Activated naive CD8-positive, alpha-beta T cell treated with anti-CD3 and anti-CD28 coated beads, Interleukin-2, amount 50 U/mL, for 24 hours (primary cell): Measurements from ENCODE around the gene TSSK2.
A peak's percentile ranks its signal among the peaks of the same experiment; 100 is the strongest.
"Not testable (repeated sequence)": the region's sequence is repeated elsewhere in the genome, so short reads cannot be mapped to it uniquely, and the experiment has no call there.

Experiments used
- ATAC-seq: fragments of 150-1000 bp; cut with Tn5 transposase; one replicate; pipeline ENCODE4 v1.10.0; 2021
- DNase-seq: peaks from one replicate; pipeline ENCODE4 v3.0.0; 2021
- H3K27ac Mint-ChIP-seq: one replicate; pipeline ENCODE4 v1.8.0; 2021; ENCODE audit warnings: mild to moderate bottlenecking, mixed read lengths
- H3K27me3 Mint-ChIP-seq: one replicate; pipeline ENCODE4 v1.8.0; 2021; ENCODE audit warnings: mixed read lengths
- H3K36me3 Mint-ChIP-seq: one replicate; pipeline ENCODE4 v1.8.0; 2021; ENCODE audit warnings: low read depth, mixed read lengths
- H3K4me1 Mint-ChIP-seq: one replicate; pipeline ENCODE4 v1.8.0; 2021; ENCODE audit warnings: mixed read lengths
- H3K4me3 Mint-ChIP-seq: one replicate; pipeline ENCODE4 v1.8.0; 2021; ENCODE audit warnings: mild to moderate bottlenecking, moderate library complexity, mixed read lengths
- H3K9me3 Mint-ChIP-seq: one replicate; pipeline ENCODE4 v1.8.0; 2021; ENCODE audit warnings: mixed read lengths

Gene TSSK2

DNA sequence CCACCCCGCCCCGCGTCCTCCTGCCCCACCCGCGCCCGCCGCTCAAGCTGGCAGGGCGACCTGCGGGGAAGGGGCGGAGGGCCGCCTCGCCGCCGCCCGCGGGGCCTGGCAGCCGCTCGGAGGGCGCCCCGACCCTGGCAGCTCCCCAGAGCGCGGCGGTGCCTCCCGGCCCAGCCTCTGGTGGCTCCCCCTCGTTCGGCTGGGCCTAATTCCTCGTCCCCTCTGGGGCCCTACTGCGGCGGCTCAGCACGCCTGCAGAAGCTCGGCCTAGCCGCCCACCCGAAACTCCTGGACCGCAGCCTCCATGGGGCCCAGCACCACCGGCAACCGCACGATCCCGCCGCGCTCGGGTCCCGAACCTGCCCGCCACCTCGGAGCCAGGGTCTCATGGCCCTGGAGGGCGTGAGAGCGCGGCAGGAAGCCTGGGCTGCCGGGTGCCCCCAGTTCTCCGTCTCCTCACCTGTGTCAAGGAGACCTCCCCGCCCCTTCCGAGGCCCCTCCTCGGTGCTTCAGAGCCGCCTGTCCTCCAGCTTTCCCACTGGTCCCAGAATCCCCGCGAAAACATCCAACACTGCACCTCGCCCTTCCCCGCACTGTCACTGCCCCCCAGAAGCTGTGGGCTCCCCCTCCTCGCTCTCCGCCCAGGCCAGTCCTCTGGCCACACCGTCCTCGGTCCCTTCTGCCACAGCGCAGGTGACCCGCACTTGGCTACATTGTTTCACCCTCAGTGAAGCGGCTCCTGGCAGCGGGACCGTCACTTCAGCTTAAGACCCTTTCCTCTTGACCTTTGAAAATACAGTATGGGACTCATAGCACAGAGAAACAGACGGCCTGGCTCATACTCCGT is 19.6 kb downstream of the TSSK2 start:
- no peak for ATAC-seq
- peaks cover 7% of the 10 kb centered on the region for H3K4me1 Mint-ChIP-seq
- peaks cover 55% of the 10 kb centered on the region for H3K27me3 Mint-ChIP-seq
- H3K9me3 Mint-ChIP-seq: no peaks in the 10 kb centered on the region
- no peak overlapping the region for H3K27ac Mint-ChIP-seq
- no peak overlapping the region for H3K4me3 Mint-ChIP-seq
- DNase-seq: no peak
- H3K36me3 Mint-ChIP-seq: no peaks in the 10 kb centered on the region

DNA sequence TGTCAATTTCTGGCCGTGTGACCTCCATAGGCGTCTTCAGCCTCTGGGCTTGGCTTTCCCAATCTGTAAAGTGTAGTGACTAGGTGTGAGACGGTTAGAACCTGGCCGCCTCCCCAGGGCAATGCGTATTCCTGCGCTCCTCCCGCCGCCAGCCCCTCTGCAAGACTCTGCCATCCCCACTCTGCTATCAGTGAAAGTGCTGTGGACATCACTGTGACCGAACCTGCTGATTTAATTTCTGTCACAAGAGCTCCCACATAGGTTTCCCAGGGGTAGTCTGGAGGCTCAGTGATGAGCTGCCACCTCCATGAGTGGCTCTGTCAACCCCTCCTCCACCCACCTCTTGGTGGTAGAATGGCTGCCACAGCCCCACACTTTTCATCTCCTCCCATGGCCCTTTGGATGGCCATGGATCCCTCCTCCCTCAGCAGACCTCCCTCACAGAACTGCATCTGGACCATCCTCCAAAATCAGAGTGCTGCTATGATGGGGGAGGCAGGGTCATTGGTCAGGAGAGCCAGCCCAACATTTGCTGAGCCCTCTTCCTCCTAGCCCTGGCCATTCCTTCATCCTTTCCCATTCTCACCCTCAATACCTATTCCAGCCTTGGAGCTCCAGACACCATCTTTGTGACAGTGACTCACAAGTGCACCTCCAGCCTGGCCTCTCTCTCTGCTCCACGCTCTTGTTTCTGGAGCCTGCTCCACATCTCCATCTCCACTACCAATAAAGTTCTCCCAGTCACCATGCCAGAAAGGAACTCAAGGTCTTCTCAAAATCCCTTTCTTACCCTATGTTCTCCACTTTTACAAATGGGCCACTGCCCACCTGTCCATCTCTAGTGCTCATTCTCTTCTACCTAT is 20.5 kb downstream of the TSSK2 start:
- no peak for ATAC-seq
- peaks cover 55% of the 10 kb centered on the region for H3K27me3 Mint-ChIP-seq
- H3K4me3 Mint-ChIP-seq: no peak overlapping the region
- H3K9me3 Mint-ChIP-seq: no peaks in the 10 kb centered on the region
- no peak overlapping the region for H3K27ac Mint-ChIP-seq
- H3K4me1 Mint-ChIP-seq: peaks cover 7% of the 10 kb centered on the region
- H3K36me3 Mint-ChIP-seq: no peaks in the 10 kb centered on the region
- no peak for DNase-seq

DNA sequence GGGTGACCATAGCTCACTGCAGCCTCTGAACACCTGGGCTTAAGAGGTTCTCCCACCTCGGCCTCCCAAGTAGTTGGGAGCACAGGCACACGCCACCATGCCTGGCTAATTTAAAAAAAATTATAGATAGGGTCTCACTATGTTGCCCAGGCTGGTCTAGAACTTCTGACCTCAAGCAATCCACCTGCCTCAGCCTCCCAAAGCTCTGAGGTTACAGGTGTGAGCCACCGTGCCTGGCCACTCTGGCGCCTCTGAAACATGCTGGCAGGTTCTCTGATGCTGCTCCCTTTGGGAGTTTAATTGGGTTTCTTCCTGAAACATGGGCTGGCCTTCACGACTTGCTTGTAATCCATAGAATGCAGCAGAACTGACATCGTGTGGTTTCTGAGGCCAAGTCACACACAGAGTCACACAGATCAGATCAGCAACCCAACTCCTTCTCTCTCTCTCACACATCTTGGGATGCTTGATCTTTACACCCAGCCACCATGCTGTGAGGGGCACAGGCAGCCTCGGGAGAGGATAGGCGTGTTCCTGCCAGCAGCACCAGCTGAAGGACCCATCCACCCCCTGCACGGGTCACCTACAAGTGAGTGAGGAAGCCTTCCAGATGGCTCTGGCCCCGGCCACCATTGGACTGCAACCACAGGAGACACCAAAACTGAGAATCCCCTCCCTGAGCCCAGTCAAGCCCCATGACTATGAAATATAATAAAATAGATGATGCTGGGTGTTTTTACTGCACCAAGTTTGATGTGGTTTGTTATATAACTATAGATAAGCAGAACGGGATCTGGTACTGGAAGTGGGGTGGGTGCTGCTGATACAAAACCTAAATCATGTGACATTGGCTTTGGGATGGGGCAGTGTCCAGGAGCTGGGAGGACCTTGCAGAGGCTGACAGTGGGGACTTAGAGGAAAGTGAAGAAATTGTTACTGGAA is 22.1 kb downstream of the TSSK2 start:
- Mint-ChIP-seq H3K9me3 (no peaks in the 10 kb centered on the region), H3K36me3 (no peaks in the 10 kb centered on the region), H3K27me3 (peaks cover 42% of the 10 kb centered on the region), H3K27ac (no peak overlapping the region), H3K4me3 (no peak overlapping the region), H3K4me1 (peaks cover 7% of the 10 kb centered on the region)
- ATAC-seq (no peak), DNase-seq (no peak)

DNA sequence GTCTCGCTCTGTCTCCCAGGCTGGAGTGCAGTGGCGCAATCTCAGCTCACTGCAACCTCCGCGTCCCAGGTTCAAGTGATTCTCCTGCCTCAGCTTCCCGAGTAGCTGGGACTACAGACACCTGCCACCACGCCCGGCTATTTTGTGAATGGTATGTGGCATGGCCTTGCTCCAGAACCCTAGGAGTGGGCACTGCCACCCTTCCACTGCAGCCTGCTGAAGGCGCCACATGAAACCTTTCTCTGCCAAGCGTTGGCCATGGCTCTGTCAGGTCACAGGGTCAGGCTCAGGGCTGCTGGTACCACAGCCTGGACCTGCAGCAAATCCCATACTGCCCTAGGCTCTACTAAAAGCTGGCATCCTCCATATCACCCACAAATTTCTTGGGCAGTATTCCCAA is 25.0 kb downstream of the TSSK2 start:
- not testable (repeated sequence) for H3K4me1 Mint-ChIP-seq, H3K27ac Mint-ChIP-seq, DNase-seq, H3K9me3 Mint-ChIP-seq, H3K4me3 Mint-ChIP-seq, H3K36me3 Mint-ChIP-seq, ATAC-seq
- H3K27me3 Mint-ChIP-seq: peaks cover 31% of the 10 kb centered on the region

DNA sequence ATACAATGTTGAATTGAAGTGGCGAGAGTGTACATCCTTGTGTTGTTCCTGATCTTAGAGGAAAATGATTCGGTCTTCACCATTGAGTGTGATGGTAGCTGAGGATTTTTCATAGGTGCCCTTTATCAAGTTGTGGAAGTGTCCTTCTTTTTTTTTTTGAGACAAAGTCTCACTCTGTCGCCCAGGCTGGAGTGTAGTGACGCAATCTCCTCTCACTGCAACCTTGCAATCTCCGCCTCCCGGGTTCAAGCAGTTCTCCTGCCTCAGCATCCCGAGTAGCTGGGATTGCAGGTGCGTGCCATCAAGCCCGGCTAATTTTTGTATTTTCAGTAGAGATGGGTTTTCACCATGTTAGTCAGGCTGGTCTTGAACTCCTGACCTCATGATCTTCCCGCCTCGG is 27.5 kb downstream of the TSSK2 start:
- not testable (repeated sequence) for H3K36me3 Mint-ChIP-seq, DNase-seq, ATAC-seq, H3K27ac Mint-ChIP-seq, H3K4me1 Mint-ChIP-seq, H3K9me3 Mint-ChIP-seq, H3K4me3 Mint-ChIP-seq, H3K27me3 Mint-ChIP-seq

DNA sequence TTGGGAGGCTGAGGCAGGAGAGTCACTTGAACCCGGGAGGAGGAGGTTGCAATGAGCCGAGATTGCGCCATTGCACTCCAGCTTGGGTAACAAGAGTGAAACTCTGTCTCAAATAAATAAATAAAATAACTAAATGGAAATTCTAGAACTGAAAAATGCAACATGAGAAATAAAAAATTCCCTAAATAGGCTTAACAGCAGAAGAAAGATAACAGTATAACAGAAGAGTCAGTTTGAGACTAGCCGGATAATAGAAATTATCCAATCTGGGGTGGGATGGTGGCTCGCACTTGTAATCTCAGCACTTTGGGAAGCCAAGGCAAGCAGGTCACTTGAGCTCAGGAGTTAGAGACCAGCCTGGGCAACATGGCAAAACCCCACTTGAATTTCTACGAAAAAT is 33.3 kb downstream of the TSSK2 start:
- no peaks in the 10 kb centered on the region for H3K36me3 Mint-ChIP-seq
- ATAC-seq (no peak), DNase-seq (no peak)
- peaks cover 32% of the 10 kb centered on the region for H3K27me3 Mint-ChIP-seq
- H3K4me3 Mint-ChIP-seq: no peak overlapping the region
- no peaks in the 10 kb centered on the region for H3K9me3 Mint-ChIP-seq
- peaks cover 3% of the 10 kb centered on the region for H3K4me1 Mint-ChIP-seq
- no peak overlapping the region for H3K27ac Mint-ChIP-seq

DNA sequence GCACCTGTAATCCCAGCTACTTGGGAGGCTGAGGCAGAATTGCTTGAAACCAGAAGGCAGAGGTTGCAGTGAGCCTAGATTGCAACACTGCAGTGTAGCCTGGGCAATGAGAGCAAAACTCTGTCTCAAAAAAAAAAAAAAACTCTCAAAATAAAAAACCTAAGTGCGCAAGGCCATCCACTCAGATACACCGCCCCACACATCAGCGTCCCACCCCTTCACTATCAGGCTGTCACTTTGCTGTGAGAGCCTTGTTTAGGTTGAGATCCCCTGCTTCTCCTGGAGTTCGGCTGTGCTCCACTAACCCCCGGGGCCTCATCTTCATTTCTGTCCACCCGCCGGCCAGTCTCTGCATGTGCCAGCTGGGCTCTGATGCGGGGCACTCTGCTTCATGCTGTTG is 35.3 kb downstream of the TSSK2 start:
- Mint-ChIP-seq H3K4me1 (peaks cover 13% of the 10 kb centered on the region), H3K9me3 (no peaks in the 10 kb centered on the region), H3K27ac (no peak overlapping the region), H3K27me3 (peaks cover 39% of the 10 kb centered on the region), H3K36me3 (no peaks in the 10 kb centered on the region), H3K4me3 (no peak overlapping the region)
- DNase-seq (no peak), ATAC-seq (no peak)

DNA sequence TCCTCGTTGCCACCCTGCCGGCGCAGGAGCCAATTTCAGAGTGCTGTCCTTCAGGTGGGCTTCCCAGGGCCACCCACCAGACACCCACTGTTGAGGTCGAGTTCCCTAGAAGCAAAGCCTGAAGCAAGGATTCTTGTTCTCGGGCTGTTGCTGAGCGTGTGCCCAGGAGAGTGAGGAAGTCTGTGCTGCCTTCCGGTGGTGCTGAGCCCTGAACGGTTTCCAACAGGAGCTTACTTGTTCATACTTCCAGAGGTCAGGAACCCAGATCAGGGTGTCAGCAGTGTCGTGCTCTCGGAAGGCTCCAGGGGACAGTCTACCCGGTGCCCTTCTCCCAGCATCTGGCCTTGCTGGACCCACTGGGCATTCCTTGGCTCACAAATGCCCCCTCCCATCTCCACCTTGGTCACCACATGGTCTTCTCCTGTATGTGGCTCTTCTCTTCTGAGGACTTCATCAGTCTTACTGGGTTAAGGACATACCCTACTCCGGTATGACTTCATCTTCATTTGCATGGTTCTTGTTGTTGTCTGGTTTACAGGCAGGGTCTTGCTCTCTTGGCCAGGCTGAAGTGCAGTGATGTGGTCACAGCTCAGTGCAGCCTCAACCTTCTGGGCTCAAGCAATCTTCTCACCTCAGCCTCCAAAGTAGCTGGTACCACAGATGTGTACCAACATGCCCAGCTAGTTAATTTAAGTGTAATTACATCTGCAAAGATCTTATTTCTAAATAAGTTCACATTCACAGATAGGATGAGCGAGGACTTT is 36.2 kb downstream of the TSSK2 start:
- H3K9me3 Mint-ChIP-seq: no peaks in the 10 kb centered on the region
- H3K27me3 Mint-ChIP-seq: peaks cover 39% of the 10 kb centered on the region
- DNase-seq: no peak
- ATAC-seq: no peak
- H3K4me3 Mint-ChIP-seq: no peak overlapping the region
- peaks cover 2% of the 10 kb centered on the region for H3K36me3 Mint-ChIP-seq
- no peak overlapping the region for H3K27ac Mint-ChIP-seq
- H3K4me1 Mint-ChIP-seq: peaks cover 15% of the 10 kb centered on the region

DNA sequence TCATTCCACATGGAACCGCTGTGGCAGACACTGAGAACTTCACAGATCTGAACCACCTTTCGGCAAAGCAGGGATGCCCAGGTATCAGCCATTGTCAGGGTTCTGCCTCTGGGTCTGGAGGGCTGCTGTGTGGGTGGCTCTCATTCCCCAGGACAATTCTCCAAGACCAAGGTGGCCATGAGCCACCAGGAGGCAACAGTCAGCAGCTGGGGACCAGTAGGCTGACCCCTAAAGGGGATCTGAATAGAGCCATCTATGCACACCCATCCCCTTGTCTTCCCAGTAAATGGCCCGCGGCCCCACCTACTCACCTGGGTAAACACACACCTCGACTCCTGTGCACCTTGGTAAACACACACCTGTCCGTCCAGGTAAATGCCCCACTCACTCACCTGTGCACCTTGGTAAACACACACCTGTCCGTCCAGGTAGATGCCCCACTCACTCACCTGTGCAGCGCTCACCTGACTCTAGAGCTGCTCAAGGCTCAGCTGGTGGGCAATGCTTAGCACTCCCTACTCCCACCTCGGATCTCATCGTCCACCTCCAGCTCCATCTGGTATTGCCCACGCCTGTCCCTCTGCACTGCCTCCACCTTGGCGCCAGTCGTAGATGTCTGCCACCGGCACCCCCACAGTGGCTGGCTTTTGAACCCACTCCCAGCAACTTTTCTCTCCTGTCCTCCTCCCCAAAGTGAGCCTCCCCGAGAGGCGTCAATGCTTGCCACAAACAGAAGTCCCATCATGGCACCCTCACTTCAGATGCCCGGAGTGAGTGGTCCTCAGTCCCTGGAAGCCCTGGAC is 37.2 kb downstream of the TSSK2 start:
- ATAC-seq: no peak
- no peak overlapping the region for H3K27ac Mint-ChIP-seq

DNA sequence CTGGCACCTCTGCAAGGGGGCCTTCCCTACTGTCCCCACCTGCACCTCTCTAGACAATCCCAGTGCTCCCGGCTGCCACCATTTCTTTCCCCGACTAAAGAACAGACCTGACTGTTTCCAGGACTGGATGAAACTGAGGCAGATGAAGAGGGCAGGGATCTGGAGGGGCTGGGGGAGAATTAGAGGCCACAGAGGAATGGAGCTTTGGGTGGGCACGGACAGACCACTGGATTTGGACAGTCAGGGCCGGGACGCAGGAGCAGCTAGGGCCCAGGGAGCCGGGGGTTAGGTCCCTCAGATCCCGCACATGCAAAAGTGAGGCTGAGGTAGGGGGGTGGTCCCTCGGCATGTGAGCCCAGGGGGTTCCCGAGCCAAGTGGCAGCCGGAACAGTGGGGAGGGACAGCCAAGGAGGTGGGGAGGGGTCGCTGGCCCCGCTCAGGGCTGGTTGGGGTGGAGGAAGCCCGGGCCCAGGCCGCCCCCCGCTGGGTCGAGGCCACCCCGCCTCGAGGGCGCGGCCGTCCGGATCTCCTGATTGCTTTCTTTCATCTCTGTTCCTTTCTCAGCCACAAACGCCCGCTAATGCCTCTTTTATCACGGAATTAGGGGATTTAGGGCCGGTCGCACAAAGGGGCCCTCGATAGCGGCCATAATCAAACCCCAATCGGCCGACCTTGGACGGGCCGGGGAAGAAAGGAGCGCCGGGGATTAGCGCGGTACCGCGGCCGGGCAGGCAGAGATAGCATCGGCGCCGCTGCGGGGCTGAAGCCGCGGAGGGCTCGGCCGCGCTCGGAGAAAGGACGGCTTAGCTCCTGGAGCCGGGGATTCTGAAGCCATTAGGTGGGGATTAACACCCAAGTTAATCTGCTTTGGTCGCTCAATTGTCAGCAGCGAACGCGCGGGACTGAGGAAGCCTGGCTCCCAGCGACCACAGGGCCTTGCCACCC is 38.2 kb downstream of the TSSK2 start:
- no peak overlapping the region for H3K27ac Mint-ChIP-seq
- no peak for ATAC-seq
- DNase-seq: no peak
- H3K36me3 Mint-ChIP-seq: peaks cover 8% of the 10 kb centered on the region
- H3K4me3 Mint-ChIP-seq: peak overlapping the region; percentile 40
- H3K27me3 Mint-ChIP-seq: peaks cover 39% of the 10 kb centered on the region
- H3K9me3 Mint-ChIP-seq: no peaks in the 10 kb centered on the region
- peaks cover 35% of the 10 kb centered on the region for H3K4me1 Mint-ChIP-seq

More for the DNA sequence above, 37.2 kb downstream of the TSSK2 start:
- no peak for DNase-seq
- H3K4me1 Mint-ChIP-seq: peaks cover 25% of the 10 kb centered on the region
- no peak overlapping the region for H3K4me3 Mint-ChIP-seq
- H3K36me3 Mint-ChIP-seq: peaks cover 8% of the 10 kb centered on the region
- no peaks in the 10 kb centered on the region for H3K9me3 Mint-ChIP-seq
- peaks cover 39% of the 10 kb centered on the region for H3K27me3 Mint-ChIP-seq

DNA sequence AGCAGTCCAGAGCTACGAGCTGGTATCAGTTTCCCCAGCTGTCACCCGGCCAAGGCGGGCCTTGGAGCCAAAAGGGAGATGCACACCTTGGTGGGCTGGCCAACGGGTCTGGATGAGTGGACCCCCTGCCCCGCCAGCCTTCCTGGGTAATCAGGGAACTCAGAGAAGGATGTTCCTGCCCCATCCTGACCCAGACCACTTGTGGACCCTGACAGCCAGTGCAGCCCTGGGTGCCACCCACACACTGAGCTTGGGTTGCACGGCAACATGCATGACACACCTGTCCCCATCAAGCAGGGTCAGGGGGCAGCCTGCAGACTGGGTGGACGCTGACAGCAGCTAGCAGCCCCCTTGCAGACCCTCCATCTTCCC is 38.8 kb downstream of the TSSK2 start:
- H3K9me3 Mint-ChIP-seq: no peaks in the 10 kb centered on the region
- peaks cover 36% of the 10 kb centered on the region for H3K27me3 Mint-ChIP-seq
- peaks cover 39% of the 10 kb centered on the region for H3K4me1 Mint-ChIP-seq
- no peak overlapping the region for H3K27ac Mint-ChIP-seq
- ATAC-seq: no peak
- H3K4me3 Mint-ChIP-seq: peak overlapping the region; percentile 99
- H3K36me3 Mint-ChIP-seq: peaks cover 8% of the 10 kb centered on the region
- no peak for DNase-seq

DNA sequence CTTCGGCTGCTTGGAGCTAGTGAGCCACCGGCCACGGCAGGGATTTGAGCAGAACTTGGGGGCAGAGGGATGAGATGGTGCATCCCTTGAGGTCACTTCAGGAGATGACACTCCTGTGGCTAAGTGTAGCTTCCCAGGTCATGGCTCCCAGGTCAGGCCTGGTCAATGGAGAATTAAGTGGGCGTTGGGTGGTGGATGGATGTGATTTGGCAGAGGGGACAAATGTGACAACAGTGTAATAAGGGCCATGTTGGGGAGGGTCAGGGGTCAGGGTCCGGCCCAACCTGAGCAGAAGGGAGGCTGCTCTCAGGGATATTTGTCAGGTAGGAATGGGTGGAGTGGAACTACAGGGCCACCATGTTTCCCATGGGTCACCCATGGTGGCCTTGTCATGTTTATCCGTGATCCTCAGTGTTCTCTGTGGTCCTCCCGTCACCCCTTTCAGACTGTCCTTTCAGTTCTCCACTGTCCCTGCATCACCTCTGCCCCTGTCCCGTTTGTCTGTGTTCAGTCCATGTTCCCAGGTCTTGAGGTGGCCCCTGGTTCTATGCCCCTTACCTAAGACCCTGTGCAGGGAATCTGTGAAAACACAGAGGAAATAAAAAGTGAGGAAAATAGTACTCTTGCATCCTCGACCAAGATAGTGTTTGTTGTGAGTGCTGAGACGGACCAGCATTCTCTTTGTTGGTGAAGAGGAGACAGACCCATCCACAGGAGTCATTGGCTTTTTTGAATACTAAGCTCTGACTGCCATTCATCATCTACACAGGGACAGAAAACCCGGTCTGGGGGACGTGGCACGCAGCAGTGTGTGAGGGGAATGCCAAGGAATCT is 41.3 kb downstream of the TSSK2 start:
- H3K4me3 Mint-ChIP-seq: peak overlapping the region; percentile 99
- ATAC-seq: no peak
- H3K36me3 Mint-ChIP-seq: peaks cover 9% of the 10 kb centered on the region
- peak overlapping the region; percentile 97 for H3K27ac Mint-ChIP-seq
- DNase-seq: no peak
- no peaks in the 10 kb centered on the region for H3K9me3 Mint-ChIP-seq
- peaks cover 42% of the 10 kb centered on the region for H3K4me1 Mint-ChIP-seq
- peaks cover 22% of the 10 kb centered on the region for H3K27me3 Mint-ChIP-seq
